HepG2 (cell line): ENCODE measurements around the gene PIH1D2. TPM values are rescaled to one million over a fixed set of nuclear protein-coding genes. Genes with fewer than 3 reads are reported as not detected.
A peak's percentile ranks its signal among the peaks of the same experiment; 100 is the strongest.

ENCODE experiments used
- ARID3A ChIP-seq: IDR thresholded peaks from 2 replicates; pipeline ENCODE4 v1.6.1; 2012; ENCODE audit warnings: low read depth, low read length, improper control_type of control experiment
- DR1 ChIP-seq: sonication (generic); formaldehyde crosslinking; IDR thresholded peaks from 2 replicates; pipeline ENCODE4 v1.8.0; 2021; ENCODE audit warnings: mild to moderate bottlenecking, missing genetic modification reagents, inconsistent platforms
- EED ChIP-seq: sonication (generic); formaldehyde crosslinking; IDR thresholded peaks from 2 replicates; pipeline ENCODE4 v1.5.0; 2020; ENCODE audit warnings: mild to moderate bottlenecking, missing genetic modification reagents
- HOXD1 ChIP-seq: sonication (generic); formaldehyde crosslinking; IDR thresholded peaks from 2 replicates; pipeline ENCODE4 v1.5.0; 2020; ENCODE audit warnings: missing genetic modification reagents
- KDM5B ChIP-seq: sonication (generic); formaldehyde crosslinking; IDR thresholded peaks from 2 replicates; pipeline ENCODE4 v1.4.0; 2020; ENCODE audit warnings: missing genetic modification reagents, mild to moderate bottlenecking, borderline replicate concordance
- RCOR2 ChIP-seq: IDR thresholded peaks from 2 replicates; pipeline ENCODE4 v1.6.1; 2016; ENCODE audit warnings: missing biosample characterization, missing genetic modification reagents
- REL ChIP-seq: sonication (generic); formaldehyde crosslinking; conservative IDR thresholded peaks from 2 replicates; pipeline ENCODE4 v1.8.0; 2022; ENCODE audit warnings: mild to moderate bottlenecking, missing genetic modification reagents, moderate library complexity
- TAF1 ChIP-seq: sonication (generic); formaldehyde crosslinking; IDR thresholded peaks from 2 replicates; pipeline ENCODE4 v1.4.0; 2020; ENCODE audit warnings: missing genetic modification reagents
- TGIF2 ChIP-seq: IDR thresholded peaks from 2 replicates; pipeline ENCODE4 v1.6.1; 2016; ENCODE audit warnings: control low read depth, missing compliant biosample characterization
- THYN1 ChIP-seq: sonication (generic); formaldehyde crosslinking; IDR thresholded peaks from 2 replicates; pipeline ENCODE4 v1.8.1; 2023; ENCODE audit warnings: low read depth, mild to moderate bottlenecking, moderate library complexity, missing genetic modification reagents, borderline replicate concordance
- XRCC5 ChIP-seq: fragments of 200-400 bp; formaldehyde crosslinking; optimal IDR thresholded peaks from 2 replicates; pipeline ENCODE3; 2017; ENCODE audit warnings: mild to moderate bottlenecking, low read length
- ZBTB1 ChIP-seq: sonication (generic); formaldehyde crosslinking; IDR thresholded peaks from 2 replicates; pipeline ENCODE4 v1.4.0; 2020; ENCODE audit warnings: missing genetic modification reagents, borderline replicate concordance
- ZNF180 ChIP-seq: sonication (generic); formaldehyde crosslinking; IDR thresholded peaks from 2 replicates; pipeline ENCODE4 v1.4.0; 2020; ENCODE audit warnings: low read depth, missing genetic modification reagents, borderline replicate concordance
- ZNF24 ChIP-seq: fragments of 450-650 bp; IDR thresholded peaks from 2 replicates; pipeline ENCODE4 v1.6.1; 2017; ENCODE audit warnings: antibody characterized with exemption, mild to moderate bottlenecking
- polyA plus RNA-seq, 8 experiments: library from polyadenylated mRNA; depleted of rRNA in 3 of 8; stranded (reverse) in 7 of 8; unstranded in 1 of 8; fragments of >200 nt; fragmentation: Illumina TruSeq in 4 of 8; extraction: Trizol in 4 of 8; gene quantifications; 2 replicates each; pipeline versions ENCODE4 v1.2.1 to v1.2.3, GENCODE V29; 2011 to 2016; ENCODE audit warnings: low read depth in 4 of 8, missing spikeins in 1 of 8, mixed read lengths in 1 of 8; ENCODE audit not compliant: insufficient read depth in 1 of 8
- total RNA-seq, 5 experiments: library from RNA; depleted of rRNA; stranded (reverse); fragments of >200 nt; fragmentation: Illumina TruSeq; extraction: Trizol; gene quantifications; 2 replicates each; pipeline ENCODE4 v1.2.3, GENCODE V29; 2016; ENCODE audit warnings: low read depth in 1 of 5
- TF ChIP-seq, protein P1 (sequence below): sonication (generic); formaldehyde crosslinking; IDR thresholded peaks from 2 replicates; pipeline ENCODE4 v1.4.0; 2020; ENCODE audit warnings: missing genetic modification reagents, borderline replicate concordance
- TF ChIP-seq, protein P2 (sequence below): fragments of 450-650 bp; IDR thresholded peaks from 2 replicates; pipeline ENCODE4 v1.6.1; 2017; ENCODE audit warnings: mild to moderate bottlenecking
- TF ChIP-seq, protein P3 (sequence below): sonication (generic); formaldehyde crosslinking; IDR thresholded peaks from 2 replicates; pipeline ENCODE4 v1.4.0; 2020; ENCODE audit warnings: missing genetic modification reagents

Gene PIH1D2
- total and polyA plus RNA-seq, 2 of the 13 experiments (the other 11 are each of a cell fraction or from before 2014, with no cell fraction given): 0.49 to 2.7 TPM

DNA sequence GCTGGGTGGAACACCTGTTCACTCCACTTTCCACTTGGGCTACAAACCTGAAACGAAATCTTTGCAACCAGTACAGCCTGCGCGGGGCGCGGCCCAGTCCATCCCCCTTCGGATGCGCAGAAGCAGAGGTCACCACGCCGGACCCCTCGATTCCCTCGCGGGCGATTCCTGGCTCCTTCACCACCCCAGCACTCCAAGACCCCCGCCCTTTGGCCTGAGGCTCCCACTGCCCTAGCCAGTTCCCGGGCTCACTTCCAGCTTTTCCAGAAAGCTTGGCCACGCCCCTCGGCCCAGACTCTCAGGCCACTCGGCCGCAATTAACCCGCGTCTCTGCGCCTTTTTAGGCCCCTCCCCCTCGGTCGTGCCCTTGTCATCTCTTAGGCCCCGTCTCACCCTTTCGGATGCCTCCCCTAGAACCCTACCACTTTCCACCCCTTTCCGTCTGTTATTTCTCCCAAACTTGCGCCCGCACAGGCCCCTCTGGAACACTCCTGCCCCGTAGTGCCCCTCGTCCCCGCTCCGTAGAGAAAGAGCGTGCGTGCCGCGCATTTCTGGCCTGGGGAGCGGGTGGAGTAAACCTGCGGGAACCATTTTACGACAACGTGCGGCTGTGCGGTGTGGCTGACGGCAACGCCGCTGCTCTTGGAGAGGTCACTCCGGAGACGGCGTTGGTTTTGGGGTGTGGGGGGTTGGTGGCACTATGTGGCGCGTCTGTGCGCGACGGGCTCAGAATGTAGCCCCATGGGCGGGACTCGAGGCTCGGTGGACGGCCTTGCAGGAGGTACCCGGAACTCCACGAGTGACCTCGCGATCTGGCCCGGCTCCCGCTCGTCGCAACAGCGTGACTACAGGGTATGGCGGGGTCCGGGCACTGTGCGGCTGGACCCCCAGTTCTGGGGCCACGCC lies 48.8 kb downstream of the PIH1D2 start, which contains the start of gene DLAT (continued):
- TF ChIP-seq TAF1 (peak; percentile 91), RCOR2 (CRISPR knock-in tag) (no peak), HOXD1 (CRISPR knock-in tag) (peak; percentile 80), ZNF180 (CRISPR knock-in tag) (0 out of 2 replicates have a peak, but pooled peaks have one; percentile 67), DR1 (peak; percentile 84), XRCC5 (peak; percentile 82), EED (CRISPR knock-in tag) (peak; percentile 71; the same call in 1 of the 2 replicates), KDM5B (peak; percentile 98; the same call in 1 of the 2 replicates), REL (peak; percentile 90; the same call in 1 of the 2 replicates), TGIF2 (CRISPR knock-in tag) (peak; percentile 79; the same call in 1 of the 2 replicates), ARID3A (no peak), ZNF24 (no peak), ZBTB1 (CRISPR knock-in tag) (no peak), THYN1 (CRISPR knock-in tag) (no peak)
- TF ChIP-seq, protein P1, sequence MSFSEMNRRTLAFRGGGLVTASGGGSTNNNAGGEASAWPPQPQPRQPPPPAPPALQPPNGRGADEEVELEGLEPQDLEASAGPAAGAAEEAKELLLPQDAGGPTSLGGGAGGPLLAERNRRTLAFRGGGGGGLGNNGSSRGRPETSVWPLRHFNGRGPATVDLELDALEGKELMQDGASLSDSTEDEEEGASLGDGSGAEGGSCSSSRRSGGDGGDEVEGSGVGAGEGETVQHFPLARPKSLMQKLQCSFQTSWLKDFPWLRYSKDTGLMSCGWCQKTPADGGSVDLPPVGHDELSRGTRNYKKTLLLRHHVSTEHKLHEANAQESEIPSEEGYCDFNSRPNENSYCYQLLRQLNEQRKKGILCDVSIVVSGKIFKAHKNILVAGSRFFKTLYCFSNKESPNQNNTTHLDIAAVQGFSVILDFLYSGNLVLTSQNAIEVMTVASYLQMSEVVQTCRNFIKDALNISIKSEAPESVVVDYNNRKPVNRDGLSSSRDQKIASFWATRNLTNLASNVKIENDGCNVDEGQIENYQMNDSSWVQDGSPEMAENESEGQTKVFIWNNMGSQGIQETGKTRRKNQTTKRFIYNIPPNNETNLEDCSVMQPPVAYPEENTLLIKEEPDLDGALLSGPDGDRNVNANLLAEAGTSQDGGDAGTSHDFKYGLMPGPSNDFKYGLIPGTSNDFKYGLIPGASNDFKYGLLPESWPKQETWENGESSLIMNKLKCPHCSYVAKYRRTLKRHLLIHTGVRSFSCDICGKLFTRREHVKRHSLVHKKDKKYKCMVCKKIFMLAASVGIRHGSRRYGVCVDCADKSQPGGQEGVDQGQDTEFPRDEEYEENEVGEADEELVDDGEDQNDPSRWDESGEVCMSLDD: peak; percentile 88; the same call in 1 of the 2 replicates
- TF ChIP-seq, protein P2, sequence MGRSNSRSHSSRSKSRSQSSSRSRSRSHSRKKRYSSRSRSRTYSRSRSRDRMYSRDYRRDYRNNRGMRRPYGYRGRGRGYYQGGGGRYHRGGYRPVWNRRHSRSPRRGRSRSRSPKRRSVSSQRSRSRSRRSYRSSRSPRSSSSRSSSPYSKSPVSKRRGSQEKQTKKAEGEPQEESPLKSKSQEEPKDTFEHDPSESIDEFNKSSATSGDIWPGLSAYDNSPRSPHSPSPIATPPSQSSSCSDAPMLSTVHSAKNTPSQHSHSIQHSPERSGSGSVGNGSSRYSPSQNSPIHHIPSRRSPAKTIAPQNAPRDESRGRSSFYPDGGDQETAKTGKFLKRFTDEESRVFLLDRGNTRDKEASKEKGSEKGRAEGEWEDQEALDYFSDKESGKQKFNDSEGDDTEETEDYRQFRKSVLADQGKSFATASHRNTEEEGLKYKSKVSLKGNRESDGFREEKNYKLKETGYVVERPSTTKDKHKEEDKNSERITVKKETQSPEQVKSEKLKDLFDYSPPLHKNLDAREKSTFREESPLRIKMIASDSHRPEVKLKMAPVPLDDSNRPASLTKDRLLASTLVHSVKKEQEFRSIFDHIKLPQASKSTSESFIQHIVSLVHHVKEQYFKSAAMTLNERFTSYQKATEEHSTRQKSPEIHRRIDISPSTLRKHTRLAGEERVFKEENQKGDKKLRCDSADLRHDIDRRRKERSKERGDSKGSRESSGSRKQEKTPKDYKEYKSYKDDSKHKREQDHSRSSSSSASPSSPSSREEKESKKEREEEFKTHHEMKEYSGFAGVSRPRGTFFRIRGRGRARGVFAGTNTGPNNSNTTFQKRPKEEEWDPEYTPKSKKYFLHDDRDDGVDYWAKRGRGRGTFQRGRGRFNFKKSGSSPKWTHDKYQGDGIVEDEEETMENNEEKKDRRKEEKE: no peak
- TF ChIP-seq, protein P3, sequence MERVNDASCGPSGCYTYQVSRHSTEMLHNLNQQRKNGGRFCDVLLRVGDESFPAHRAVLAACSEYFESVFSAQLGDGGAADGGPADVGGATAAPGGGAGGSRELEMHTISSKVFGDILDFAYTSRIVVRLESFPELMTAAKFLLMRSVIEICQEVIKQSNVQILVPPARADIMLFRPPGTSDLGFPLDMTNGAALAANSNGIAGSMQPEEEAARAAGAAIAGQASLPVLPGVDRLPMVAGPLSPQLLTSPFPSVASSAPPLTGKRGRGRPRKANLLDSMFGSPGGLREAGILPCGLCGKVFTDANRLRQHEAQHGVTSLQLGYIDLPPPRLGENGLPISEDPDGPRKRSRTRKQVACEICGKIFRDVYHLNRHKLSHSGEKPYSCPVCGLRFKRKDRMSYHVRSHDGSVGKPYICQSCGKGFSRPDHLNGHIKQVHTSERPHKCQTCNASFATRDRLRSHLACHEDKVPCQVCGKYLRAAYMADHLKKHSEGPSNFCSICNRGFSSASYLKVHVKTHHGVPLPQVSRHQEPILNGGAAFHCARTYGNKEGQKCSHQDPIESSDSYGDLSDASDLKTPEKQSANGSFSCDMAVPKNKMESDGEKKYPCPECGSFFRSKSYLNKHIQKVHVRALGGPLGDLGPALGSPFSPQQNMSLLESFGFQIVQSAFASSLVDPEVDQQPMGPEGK: peak; percentile 66
